ENCODE data around the gene ARHGAP20.

The ARHGAP20 gene

DNA sequence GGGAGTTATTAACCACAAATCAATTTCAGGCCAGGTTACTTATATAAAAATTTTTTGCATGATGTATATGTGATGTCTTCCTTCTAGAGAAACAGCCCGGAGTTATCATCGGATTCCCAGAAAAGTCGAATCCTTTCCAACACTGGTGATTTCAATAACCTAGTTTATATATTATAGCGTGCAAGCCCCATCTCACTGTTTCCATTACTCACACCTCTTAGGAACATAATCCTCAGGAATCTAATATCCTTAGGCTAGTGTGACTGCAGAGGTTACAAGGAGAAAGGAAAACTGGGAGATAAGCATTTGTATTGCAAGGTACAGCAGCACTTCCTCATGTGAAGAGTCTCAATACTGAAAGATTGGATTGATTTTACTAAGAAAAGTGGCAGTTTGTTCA lies 20.3 kb downstream of the ARHGAP20 start:
- TF ChIP-seq, protein P1, sequence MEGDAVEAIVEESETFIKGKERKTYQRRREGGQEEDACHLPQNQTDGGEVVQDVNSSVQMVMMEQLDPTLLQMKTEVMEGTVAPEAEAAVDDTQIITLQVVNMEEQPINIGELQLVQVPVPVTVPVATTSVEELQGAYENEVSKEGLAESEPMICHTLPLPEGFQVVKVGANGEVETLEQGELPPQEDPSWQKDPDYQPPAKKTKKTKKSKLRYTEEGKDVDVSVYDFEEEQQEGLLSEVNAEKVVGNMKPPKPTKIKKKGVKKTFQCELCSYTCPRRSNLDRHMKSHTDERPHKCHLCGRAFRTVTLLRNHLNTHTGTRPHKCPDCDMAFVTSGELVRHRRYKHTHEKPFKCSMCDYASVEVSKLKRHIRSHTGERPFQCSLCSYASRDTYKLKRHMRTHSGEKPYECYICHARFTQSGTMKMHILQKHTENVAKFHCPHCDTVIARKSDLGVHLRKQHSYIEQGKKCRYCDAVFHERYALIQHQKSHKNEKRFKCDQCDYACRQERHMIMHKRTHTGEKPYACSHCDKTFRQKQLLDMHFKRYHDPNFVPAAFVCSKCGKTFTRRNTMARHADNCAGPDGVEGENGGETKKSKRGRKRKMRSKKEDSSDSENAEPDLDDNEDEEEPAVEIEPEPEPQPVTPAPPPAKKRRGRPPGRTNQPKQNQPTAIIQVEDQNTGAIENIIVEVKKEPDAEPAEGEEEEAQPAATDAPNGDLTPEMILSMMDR (conservative IDR thresholded peaks at IDR 0.05): no peak
- no peak overlapping the region for H3K27ac ChIP-seq

DNA sequence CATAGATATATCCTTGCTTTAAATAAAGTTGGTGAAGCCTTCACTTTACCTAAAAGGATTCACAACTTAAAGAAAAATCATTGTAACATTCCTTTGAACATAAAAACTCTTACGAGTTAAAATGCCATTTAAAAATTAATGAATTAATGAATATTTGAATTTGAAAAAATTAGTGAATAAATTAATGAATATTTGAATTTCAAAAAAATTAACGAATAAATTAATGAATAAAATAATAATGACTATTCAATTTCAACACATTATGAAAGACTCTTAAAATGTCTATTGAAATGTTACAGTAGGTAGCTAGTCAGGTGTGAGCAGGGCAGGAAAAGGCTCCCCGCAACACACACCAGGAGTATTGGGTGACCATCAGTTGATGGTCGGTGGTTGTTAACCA lies 22.9 kb downstream of the ARHGAP20 start:
- TF ChIP-seq, protein P1 (conservative IDR thresholded peaks at IDR 0.05): no peak
- H3K27ac ChIP-seq: no peak overlapping the region

DNA sequence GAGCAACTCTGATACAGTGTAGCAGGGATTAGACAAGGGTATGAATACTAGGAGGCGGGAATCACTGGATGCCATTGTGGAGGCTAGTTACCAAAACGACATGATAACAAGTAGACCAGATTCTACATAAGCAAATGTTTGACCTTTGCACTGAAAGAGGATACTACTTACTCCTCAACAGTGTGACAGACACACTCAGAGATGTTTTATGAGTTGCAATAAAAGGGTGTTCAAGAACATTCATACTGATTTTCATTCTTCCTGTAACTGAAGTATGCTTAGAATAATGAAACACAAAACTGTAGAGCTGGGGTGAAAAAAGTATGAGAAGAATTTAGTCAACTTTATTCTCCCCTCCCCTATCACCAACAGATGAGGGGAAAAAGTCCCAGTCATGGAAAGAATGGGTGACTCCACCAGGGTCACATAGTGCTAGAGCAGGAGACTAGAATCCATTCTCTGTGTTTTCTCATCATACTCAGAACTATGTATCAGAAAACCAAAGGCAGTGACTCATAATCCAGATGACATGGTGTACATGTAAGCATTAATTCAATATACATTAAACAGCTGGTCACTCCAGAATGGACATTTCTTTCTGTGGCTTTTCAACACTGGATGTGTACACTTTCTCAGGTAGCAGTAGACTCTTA lies 32.8 kb downstream of the ARHGAP20 start:
- no peak overlapping the region for H3K27ac ChIP-seq
- TF ChIP-seq, protein P1 (conservative IDR thresholded peaks at IDR 0.05): no peak

DNA sequence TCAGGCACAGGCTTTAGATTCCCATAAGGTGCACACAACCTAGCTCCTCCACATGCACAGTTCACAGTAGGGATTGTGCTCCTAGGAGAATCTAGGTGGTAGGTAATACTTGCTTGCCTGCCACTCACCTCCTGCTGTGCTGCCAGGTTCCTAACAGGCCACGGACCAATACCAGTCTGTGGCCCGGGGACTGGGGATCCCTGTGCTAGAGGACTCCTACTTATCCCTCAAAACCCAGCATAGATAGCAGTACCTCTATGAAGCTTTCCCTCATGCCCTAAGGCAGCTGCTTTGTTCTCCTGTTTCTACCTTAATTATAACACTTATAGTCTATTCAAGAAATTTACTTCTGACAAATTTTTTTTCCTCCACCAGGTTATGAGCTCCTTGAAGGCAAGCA lies 36.7 kb downstream of the ARHGAP20 start:
- TF ChIP-seq, protein P1 (conservative IDR thresholded peaks at IDR 0.05): no peak
- H3K27ac ChIP-seq: no peak overlapping the region

DNA sequence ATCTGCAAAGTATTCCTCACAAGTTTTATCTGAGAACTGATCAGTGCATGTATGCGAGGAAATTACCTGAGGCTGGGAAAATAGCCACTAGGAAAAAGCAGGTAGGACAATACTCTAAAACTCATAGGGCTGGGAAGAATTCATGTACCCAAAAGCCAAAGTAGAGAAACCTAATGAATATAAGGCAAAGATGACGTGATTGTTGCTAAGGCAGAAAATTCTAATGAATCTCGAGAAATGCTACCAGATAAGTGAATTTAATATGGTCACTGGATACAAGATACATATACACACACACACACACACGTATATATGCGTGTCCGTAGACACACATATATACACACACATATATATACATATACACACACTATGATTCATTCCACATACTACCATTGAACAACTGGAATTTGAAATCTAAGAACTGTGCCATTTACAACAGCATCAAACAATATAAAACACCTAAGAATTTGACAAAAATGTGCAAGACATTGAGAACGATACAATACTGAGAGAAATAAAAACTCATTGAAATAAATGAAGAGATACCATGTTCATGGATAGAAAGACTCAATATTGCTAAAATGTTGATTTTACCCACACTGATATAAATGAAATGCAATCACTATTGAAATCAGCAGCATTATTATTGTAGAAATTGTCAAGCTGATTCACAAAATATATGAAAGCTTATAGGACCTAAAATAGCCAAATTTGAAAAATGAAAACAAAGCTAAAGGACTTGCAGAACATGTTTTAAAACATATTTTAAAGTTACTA lies 46.4 kb downstream of the ARHGAP20 start:
- H3K27ac ChIP-seq: no peak overlapping the region
- TF ChIP-seq, protein P1 (conservative IDR thresholded peaks at IDR 0.05): no peak

DNA sequence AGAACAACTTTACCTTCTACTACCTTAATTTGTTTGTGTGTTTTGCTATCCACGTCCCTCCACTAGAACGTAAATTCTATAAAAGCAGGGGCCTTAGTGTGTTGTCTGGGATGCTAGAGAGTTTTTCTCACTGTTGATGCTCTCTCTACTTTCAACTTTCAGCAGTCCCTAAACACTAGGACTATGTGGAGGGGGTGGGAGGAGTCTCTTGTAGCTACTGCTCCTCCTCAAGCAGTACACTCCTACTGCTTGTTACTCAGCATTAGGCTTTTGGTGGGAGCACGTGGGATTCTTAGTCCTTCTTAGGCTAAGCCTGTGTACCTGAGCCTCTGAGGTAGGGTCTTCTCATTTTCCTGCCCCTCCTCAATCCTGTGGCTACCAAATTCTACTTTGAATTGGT lies 56.3 kb downstream of the ARHGAP20 start:
- TF ChIP-seq, protein P1 (conservative IDR thresholded peaks at IDR 0.05): no peak

DNA sequence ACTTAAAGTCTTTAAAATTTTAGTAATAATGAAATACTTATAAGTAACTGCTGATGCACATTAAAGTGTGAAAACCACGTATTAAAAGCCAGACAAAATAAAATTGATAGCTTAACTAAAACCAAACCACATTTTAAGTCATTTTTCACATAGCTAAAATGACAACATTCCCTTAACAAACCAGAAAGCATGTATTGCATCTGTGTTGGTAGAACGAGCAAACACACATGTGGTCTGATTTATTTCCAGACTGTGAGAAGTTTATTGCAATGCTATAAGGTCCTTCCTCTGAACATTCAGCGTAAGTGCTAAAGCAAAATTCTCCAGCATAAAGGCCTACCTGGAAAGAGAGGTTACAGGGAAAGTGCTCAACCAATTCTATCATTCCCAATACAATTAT lies 57.8 kb downstream of the ARHGAP20 start:
- no peak overlapping the region for H3K27ac ChIP-seq
- TF ChIP-seq, protein P1 (conservative IDR thresholded peaks at IDR 0.05): no peak

More for the DNA sequence above, 56.3 kb downstream of the ARHGAP20 start:
- H3K27ac ChIP-seq: no peak overlapping the region

Measured in VCaP (cell line).